ENCODE measurements around the gene MAST1. TPM values are rescaled to one million over a fixed set of nuclear protein-coding genes. Genes with fewer than 3 reads are reported as not detected.

MAST1 gene
- total RNA-seq, 1 donor from 2014 or later, result not detected

- intact Hi-C loops (cut with DNase I), result no loop called here
- DNase-seq (no peak), ATAC-seq (ENCODE audit: poor library complexity) (no peak)
Measured at GRCh38 chr19:12918253-12918652, 79.9 kb downstream of the MAST1 start.

GRCh38 chr19:12921047-12921446, 82.7 kb downstream of the MAST1 start:
- intact Hi-C loops (cut with DNase I), result no loop called here
- ATAC-seq (ENCODE audit: poor library complexity) (no peak), DNase-seq (no peak)

GRCh38 chr19:12922959-12923358, 84.6 kb downstream of the MAST1 start:
- ATAC-seq (ENCODE audit: poor library complexity), result no peak
- DNase-seq, result no peak
- intact Hi-C loops (cut with DNase I), result no loop called here

Small RNA genes lying within 50 kb of the gene (microRNA-seq; reads per million reads assigned to microRNA genes)
- gene MIR5695 (not detected), gene MIR6794 (not detected)

Other genes starting within 250 kb of the MAST1 start
- 3.9 TPM for gene ZNF490, start 227.7 kb upstream of the MAST1 start, total RNA-seq
- gene ZNF791, start 227.6 kb upstream of the MAST1 start, total RNA-seq, result 14.5 TPM
- 33.2 TPM for gene MAN2B1, start 171.8 kb upstream of the MAST1 start, total RNA-seq
- gene WDR83, start 171.7 kb upstream of the MAST1 start, total RNA-seq, result 6.5 TPM
- gene DHPS, start 156.6 kb upstream of the MAST1 start, total RNA-seq, result 42.9 TPM
- not detected for gene GNG14, start 150.5 kb upstream of the MAST1 start, total RNA-seq
- 2.0 TPM for gene FBXW9, start 141.9 kb upstream of the MAST1 start, total RNA-seq
- gene TNPO2, start 114.6 kb upstream of the MAST1 start, total RNA-seq, result 30.9 TPM
- 117 TPM for gene TRIR, start 103.8 kb upstream of the MAST1 start, total RNA-seq
- 60.7 TPM for gene GET3, start 101.0 kb upstream of the MAST1 start, total RNA-seq
- gene BEST2, start 86.7 kb upstream of the MAST1 start, total RNA-seq, result not detected
- gene HOOK2, start 63.0 kb upstream of the MAST1 start, total RNA-seq, result 43.6 TPM
- 23.9 TPM for gene JUNB, start 47.0 kb upstream of the MAST1 start, total RNA-seq
- 684 TPM for gene PRDX2, start 36.7 kb upstream of the MAST1 start, total RNA-seq
- gene THSD8, start 36.4 kb upstream of the MAST1 start, total RNA-seq, result 1.6 TPM
- 6.3 TPM for gene RNASEH2A, start 31.9 kb upstream of the MAST1 start, total RNA-seq
- not detected for gene RTBDN, start 3.9 kb upstream of the MAST1 start, total RNA-seq
- gene DNASE2, start 42.9 kb downstream of the MAST1 start, total RNA-seq, result 16.9 TPM
- gene KLF1, start 48.7 kb downstream of the MAST1 start, total RNA-seq, result not detected
- gene GCDH, start 52.6 kb downstream of the MAST1 start, total RNA-seq, result 39.5 TPM
- not detected for gene SYCE2, start 80.8 kb downstream of the MAST1 start, total RNA-seq
- gene FARSA, start 95.2 kb downstream of the MAST1 start, total RNA-seq, result 34.6 TPM
- gene CALR, start 100.1 kb downstream of the MAST1 start, total RNA-seq, result 378 TPM
- 174 TPM for gene RAD23A, start 107.3 kb downstream of the MAST1 start, total RNA-seq
- gene GADD45GIP1, start 118.7 kb downstream of the MAST1 start, total RNA-seq, result 31.1 TPM
- 9.1 TPM for gene DAND5, start 131.1 kb downstream of the MAST1 start, total RNA-seq
- 160 TPM for gene NFIX, start 157.0 kb downstream of the MAST1 start, total RNA-seq